SK-N-MC (cell line): ENCODE measurements around the gene KCNQ4.

Source experiments
- EZH2 ChIP-seq: fragments of 200-600 bp; sonication (generic); IDR thresholded peaks from one replicate; pipeline ENCODE4 v1.6.1; 2017; ENCODE audit warnings: antibody characterized with exemption
- FOXP2 ChIP-seq: optimal IDR thresholded peaks from 2 replicates; pipeline ENCODE3; 2011; ENCODE audit warnings: mild to moderate bottlenecking, moderate library complexity; ENCODE audit not compliant: insufficient read depth; ENCODE audit errors: extremely low read length, control extremely low read depth
- POLR2AphosphoS5 ChIP-seq: IDR thresholded peaks from 2 replicates; pipeline ENCODE4 v1.6.1; 2012; ENCODE audit warnings: mild to moderate bottlenecking, low read depth, low read length, borderline replicate concordance

GRCh38 chr1:40880813-40881549 is 97.4 kb downstream of the KCNQ4 start:
- TF ChIP-seq EZH2 (no peak), POLR2AphosphoS5 (no peak), FOXP2 (no peak)
